GM10248 (cell line): Measurements from ENCODE around the gene CBX7.
"Not testable (repeated sequence)": the region's sequence is repeated elsewhere in the genome, so short reads cannot be mapped to it uniquely, and the experiment has no call there.

Experiments
- CTCF ChIA-PET: fragments of 300-600 bp; sonication (Branson Sonifier 250); formaldehyde crosslinking; extraction: SDS; loops from one replicate; lab custom pipeline; 2021; ENCODE audit warnings: antibody characterized with exemption; lab: Yijun Ruan, JAX
- POLR2A ChIA-PET: fragments of 350-650 bp; sonication (Branson Sonifier 250); formaldehyde crosslinking; extraction: SDS; loops from one replicate; lab custom pipeline; 2020; ENCODE audit warnings: antibody characterized with exemption; lab: Yijun Ruan, JAX
- DNase-seq: peaks from one replicate; pipeline ENCODE4 v3.0.0; 2012; ENCODE audit errors: extremely low spot score
- CTCF ChIP-seq: IDR thresholded peaks from 2 replicates; pipeline ENCODE4 v1.5.1; 2012; ENCODE audit warnings: mild to moderate bottlenecking, low read depth; ENCODE audit errors: extremely low read depth, missing control alignments, control extremely low read depth

Gene CBX7

GRCh38 chr22:39171623-39172264, 19.3 kb upstream of the CBX7 start:
- no peak for DNase-seq
- TF ChIP-seq CTCF, result no peak
- ChIA-PET CTCF (interaction anchor here (0.6 to 9.4 kb wide), 41 partner anchors 8 to 865 kb away, joined by 3 to 131 read pairs (median 5); partner anchors contain the start of genes CBX7, RPL3 and TAB1), POLR2A (interaction anchor here (0.6 to 4.0 kb wide), 6 partner anchors 135 to 148 kb away, joined by 3 to 17 read pairs (median 3); no protein-coding TSS in a partner anchor)

- CTCF ChIA-PET, result interaction anchor here (0.6 to 9.4 kb wide), 47 partner anchors 8 to 865 kb away, joined by 3 to 131 read pairs (median 4); partner anchors contain the start of genes CBX7, RPL3 and TAB1
Measured at GRCh38 chr22:39170825-39171622, 18.5 kb upstream of the CBX7 start.

GRCh38 chr22:39169797-39170466, 17.5 kb upstream of the CBX7 start:
- ChIA-PET CTCF (interaction anchor here (0.9 to 9.4 kb wide), 23 partner anchors 9 to 867 kb away, joined by 3 to 131 read pairs (median 4); partner anchors contain the start of gene RPL3), POLR2A (interaction anchor here (0.8 to 4.0 kb wide), 2 partner anchors 148 to 150 kb away, joined by 3 to 17 read pairs; partner anchors contain the start of gene RPL3)
- TF ChIP-seq CTCF, result no peak
- DNase-seq, result no peak

More at GRCh38 chr22:39170825-39171622, 18.5 kb upstream of the CBX7 start:
- peak; percentile 86 for DNase-seq
- TF ChIP-seq CTCF, result peak; percentile 98
- POLR2A ChIA-PET, result interaction anchor here (0.6 to 4.0 kb wide), 6 partner anchors 135 to 149 kb away, joined by 3 to 17 read pairs (median 3); no protein-coding TSS in a partner anchor

GRCh38 chr22:39166547-39166946, 14.1 kb upstream of the CBX7 start:
- no peak for DNase-seq
- ChIA-PET CTCF (interaction anchor here (1.3 to 9.4 kb wide), 3 partner anchors 136 to 149 kb away, joined by 4 to 131 read pairs (median 84); no protein-coding TSS in a partner anchor), POLR2A (interaction anchor here (0.7 kb wide), 1 partner anchor 39 kb away, joined by 4 read pairs; no protein-coding TSS in a partner anchor)
- no peak for TF ChIP-seq CTCF

- CTCF ChIA-PET, result interaction anchor here (0.7 to 0.8 kb wide), 2 partner anchors 7 to 286 kb away, joined by 3 read pairs; no protein-coding TSS in a partner anchor
- DNase-seq, POLR2A ChIA-PET: not testable (repeated sequence)
Measured at GRCh38 chr22:39156093-39156492, 3.6 kb upstream of the CBX7 start.

- ChIA-PET CTCF (interaction anchor here (0.7 to 2.2 kb wide), 3 partner anchors 8 to 15 kb away, joined by 3 to 12 read pairs (median 9); no protein-coding TSS in a partner anchor), POLR2A (no interaction called here)
- DNase-seq, result no peak
- TF ChIP-seq CTCF, result no peak
Measured at GRCh38 chr22:39155421-39155820, 2.9 kb upstream of the CBX7 start.
